ENCODE measurements around the gene COL27A1. TPM values are rescaled to one million over a fixed set of nuclear protein-coding genes. Genes with fewer than 3 reads are reported as not detected.

The COL27A1 gene
- total RNA-seq, 2 experiments from 2014 or later: 0.15 to 0.30 TPM

- H3K36me3 Mint-ChIP-seq: no peaks in the 10 kb centered on the region
- no peak overlapping the region for H3K27ac Mint-ChIP-seq
- no peak overlapping the region for H3K4me3 Mint-ChIP-seq
- H3K4me1 Mint-ChIP-seq: no peaks in the 10 kb centered on the region
- CTCF ChIA-PET: interaction anchor here (1.2 kb wide), 1 partner anchor 14 kb away, joined by 4 read pairs; the partner anchor contains the start of gene COL27A1
- ATAC-seq: no peak
- no peaks in the 10 kb centered on the region for H3K27me3 Mint-ChIP-seq
- no peak for DNase-seq
- no peaks in the 10 kb centered on the region for H3K9me3 Mint-ChIP-seq (ENCODE audit: low read depth)
Measured at GRCh38 chr9:114169029-114169951, 14.0 kb downstream of the COL27A1 start.

DNA sequence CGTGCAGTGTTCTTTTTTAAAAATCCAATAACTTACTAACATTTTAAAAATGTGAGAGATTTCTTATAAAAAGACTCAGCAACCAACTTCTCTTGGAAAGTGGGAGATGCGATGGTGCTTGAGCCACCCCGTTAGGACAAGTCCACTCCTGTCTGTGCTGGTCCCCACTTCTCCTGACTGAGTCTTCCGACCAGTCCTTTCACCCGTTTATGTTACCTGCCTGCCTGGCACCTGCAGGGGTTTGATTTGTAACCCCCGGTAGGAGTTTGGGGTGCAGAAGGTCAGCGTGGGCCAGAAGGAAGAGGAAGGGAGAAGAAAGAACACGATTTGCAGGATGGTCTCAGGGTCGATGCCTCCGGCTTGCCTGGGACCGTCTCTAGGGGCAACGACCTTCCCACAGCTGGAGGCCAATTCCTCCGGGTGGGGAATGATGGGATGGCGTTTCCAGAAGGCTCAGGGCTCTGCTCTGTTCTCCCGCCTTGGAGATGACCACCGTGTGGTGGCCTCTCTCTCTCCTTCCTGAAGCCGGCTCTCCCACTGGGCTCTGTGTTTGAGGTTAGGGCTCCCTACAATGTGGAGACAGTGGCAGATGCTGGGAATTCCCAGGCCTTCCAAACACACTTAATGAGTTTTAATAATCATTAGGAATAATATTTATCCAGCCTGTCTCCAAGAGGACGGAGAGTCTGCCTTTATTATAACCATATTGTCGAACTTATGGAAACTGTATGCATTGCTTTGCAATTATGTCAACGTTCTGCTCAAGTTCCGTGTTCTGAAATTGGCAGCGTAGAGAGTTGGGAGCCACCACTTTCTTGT is 14.8 kb downstream of the COL27A1 start:
- Mint-ChIP-seq H3K36me3 (no peaks in the 10 kb centered on the region), H3K4me3 (no peak overlapping the region), H3K27ac (no peak overlapping the region), H3K27me3 (no peaks in the 10 kb centered on the region), H3K9me3 (ENCODE audit: low read depth) (no peaks in the 10 kb centered on the region), H3K4me1 (no peaks in the 10 kb centered on the region)
- CTCF ChIA-PET: interaction anchor here (1.2 kb wide), 1 partner anchor 15 kb away, joined by 4 read pairs; the partner anchor contains the start of gene COL27A1
- no peak for DNase-seq
- no peak for ATAC-seq

GRCh38 chr9:114170771-114171461 is 15.6 kb downstream of the COL27A1 start:
- CTCF ChIA-PET: no interaction called here
- H3K36me3 Mint-ChIP-seq: no peaks in the 10 kb centered on the region
- no peaks in the 10 kb centered on the region for H3K4me1 Mint-ChIP-seq
- no peak overlapping the region for H3K27ac Mint-ChIP-seq
- no peaks in the 10 kb centered on the region for H3K9me3 Mint-ChIP-seq (ENCODE audit: low read depth)
- no peaks in the 10 kb centered on the region for H3K27me3 Mint-ChIP-seq
- no peak overlapping the region for H3K4me3 Mint-ChIP-seq
- DNase-seq: no peak
- no peak for ATAC-seq

DNA sequence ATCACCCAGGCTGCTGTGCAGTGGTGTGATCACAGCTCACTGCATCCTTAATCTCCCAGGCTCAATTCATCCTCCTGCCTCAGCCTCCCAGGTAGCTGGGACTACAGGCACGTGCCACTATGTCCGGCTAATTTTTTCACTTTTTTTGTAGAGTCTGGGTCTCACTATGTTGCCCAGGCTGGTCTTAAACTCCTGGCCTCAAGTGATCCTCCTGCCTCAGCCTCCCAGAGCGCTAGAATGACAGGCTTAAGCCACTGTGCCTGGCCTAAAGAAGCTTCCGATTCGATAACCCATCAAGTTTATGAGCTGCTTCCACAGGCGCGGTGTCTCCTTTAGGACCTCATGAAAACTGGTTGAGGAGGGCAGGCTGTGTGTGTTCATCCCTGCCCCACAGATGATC is 16.2 kb downstream of the COL27A1 start:
- CTCF ChIA-PET: interaction anchor here (0.9 kb wide), 1 partner anchor 16 kb away, joined by 3 read pairs; the partner anchor contains the start of gene COL27A1
- H3K4me1 Mint-ChIP-seq: no peaks in the 10 kb centered on the region
- DNase-seq (no peak), ATAC-seq (no peak)
- H3K9me3 Mint-ChIP-seq (ENCODE audit: low read depth): no peaks in the 10 kb centered on the region
- H3K27me3 Mint-ChIP-seq: no peaks in the 10 kb centered on the region
- no peak overlapping the region for H3K27ac Mint-ChIP-seq
- H3K4me3 Mint-ChIP-seq: no peak overlapping the region
- H3K36me3 Mint-ChIP-seq: no peaks in the 10 kb centered on the region

- peaks cover 4% of the 10 kb centered on the region for H3K27me3 Mint-ChIP-seq
- H3K27ac Mint-ChIP-seq: no peak overlapping the region
- H3K36me3 Mint-ChIP-seq: no peaks in the 10 kb centered on the region
- no peak overlapping the region for H3K4me3 Mint-ChIP-seq
- no peaks in the 10 kb centered on the region for H3K4me1 Mint-ChIP-seq
- ATAC-seq: no peak
- no peak for DNase-seq
- CTCF ChIA-PET: no interaction called here
- no peaks in the 10 kb centered on the region for H3K9me3 Mint-ChIP-seq (ENCODE audit: low read depth)
Measured at GRCh38 chr9:114172981-114173833, 17.9 kb downstream of the COL27A1 start.

GRCh38 chr9:114174557-114174875 is 19.2 kb downstream of the COL27A1 start:
- no peak overlapping the region for H3K27ac Mint-ChIP-seq
- no peaks in the 10 kb centered on the region for H3K9me3 Mint-ChIP-seq (ENCODE audit: low read depth)
- H3K27me3 Mint-ChIP-seq: peaks cover 4% of the 10 kb centered on the region
- H3K36me3 Mint-ChIP-seq: no peaks in the 10 kb centered on the region
- H3K4me1 Mint-ChIP-seq: no peaks in the 10 kb centered on the region
- ATAC-seq (no peak), DNase-seq (no peak)
- CTCF ChIA-PET: no interaction called here
- no peak overlapping the region for H3K4me3 Mint-ChIP-seq

GRCh38 chr9:114174876-114175771 is 19.8 kb downstream of the COL27A1 start:
- Mint-ChIP-seq H3K27ac (no peak overlapping the region), H3K27me3 (peaks cover 4% of the 10 kb centered on the region), H3K36me3 (no peaks in the 10 kb centered on the region), H3K9me3 (ENCODE audit: low read depth) (no peaks in the 10 kb centered on the region), H3K4me3 (no peak overlapping the region), H3K4me1 (no peaks in the 10 kb centered on the region)
- ATAC-seq (no peak), DNase-seq (no peak)
- CTCF ChIA-PET: no interaction called here

- Mint-ChIP-seq H3K4me3 (no peak overlapping the region), H3K4me1 (no peaks in the 10 kb centered on the region), H3K27me3 (peaks cover 4% of the 10 kb centered on the region), H3K36me3 (no peaks in the 10 kb centered on the region), H3K27ac (no peak overlapping the region), H3K9me3 (ENCODE audit: low read depth) (no peaks in the 10 kb centered on the region)
- DNase-seq (no peak), ATAC-seq (no peak)
- CTCF ChIA-PET: no interaction called here
Measured at GRCh38 chr9:114176624-114177291, 21.4 kb downstream of the COL27A1 start.

DNA sequence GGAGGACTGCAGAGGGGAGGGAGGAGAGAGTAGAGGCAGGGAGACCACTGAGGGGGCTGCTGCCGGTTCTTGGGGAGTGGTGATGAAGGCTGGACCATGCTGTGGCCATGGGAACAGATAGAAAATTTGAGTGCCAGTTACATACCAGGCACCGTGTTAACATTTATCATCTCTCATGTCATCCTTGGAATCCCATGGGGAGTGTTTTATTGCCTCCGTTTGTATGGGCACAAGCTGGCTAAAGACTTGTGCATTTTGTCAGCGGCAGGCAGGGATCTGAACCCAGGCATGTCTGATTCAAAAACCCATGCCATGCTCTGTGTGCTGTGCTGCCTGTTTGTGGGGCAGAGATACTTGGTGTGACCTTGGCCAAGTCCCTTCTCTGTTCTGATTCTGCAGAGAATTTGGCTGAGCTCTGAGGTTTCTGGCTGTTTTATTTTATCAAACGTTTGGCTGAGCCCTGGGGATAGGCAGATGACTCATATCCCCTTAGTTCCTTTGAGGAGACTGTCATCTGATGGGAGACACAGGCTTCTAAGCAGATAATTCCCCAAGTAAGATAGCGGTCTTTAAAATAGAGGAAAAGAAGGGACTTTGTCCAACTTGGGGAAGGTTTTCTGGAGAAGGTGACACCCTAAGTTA is 22.2 kb downstream of the COL27A1 start:
- CTCF ChIA-PET: no interaction called here
- no peak for ATAC-seq
- H3K27ac Mint-ChIP-seq: no peak overlapping the region
- H3K4me1 Mint-ChIP-seq: no peaks in the 10 kb centered on the region
- no peaks in the 10 kb centered on the region for H3K9me3 Mint-ChIP-seq (ENCODE audit: low read depth)
- no peak for DNase-seq
- H3K36me3 Mint-ChIP-seq: no peaks in the 10 kb centered on the region
- peaks cover 4% of the 10 kb centered on the region for H3K27me3 Mint-ChIP-seq
- no peak overlapping the region for H3K4me3 Mint-ChIP-seq

DNA sequence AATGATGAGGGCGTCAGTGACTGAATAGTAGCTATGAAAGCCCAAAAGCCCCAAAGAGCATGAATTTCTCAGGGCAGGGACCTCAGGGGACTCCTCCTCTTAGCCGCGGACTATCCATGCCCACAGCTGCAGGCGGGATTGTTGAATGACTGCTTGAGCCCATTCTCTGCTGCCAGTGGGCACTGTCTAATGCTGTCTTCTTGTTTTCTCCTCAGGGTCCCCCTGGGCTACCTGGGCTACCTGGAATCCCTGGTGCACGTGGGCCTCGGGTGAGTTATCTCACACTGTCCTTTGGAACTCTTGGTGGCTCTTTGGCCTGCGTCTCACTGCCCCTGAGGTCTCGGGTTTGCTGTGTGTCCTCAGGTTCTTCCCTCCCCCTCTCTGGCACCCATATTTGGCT is 22.7 kb downstream of the COL27A1 start:
- no peaks in the 10 kb centered on the region for H3K9me3 Mint-ChIP-seq (ENCODE audit: low read depth)
- H3K27ac Mint-ChIP-seq: no peak overlapping the region
- H3K4me3 Mint-ChIP-seq: no peak overlapping the region
- no peaks in the 10 kb centered on the region for H3K4me1 Mint-ChIP-seq
- CTCF ChIA-PET: no interaction called here
- no peaks in the 10 kb centered on the region for H3K36me3 Mint-ChIP-seq
- no peak for ATAC-seq
- peaks cover 4% of the 10 kb centered on the region for H3K27me3 Mint-ChIP-seq
- DNase-seq: no peak

GRCh38 chr9:114178756-114179450 is 23.6 kb downstream of the COL27A1 start:
- Mint-ChIP-seq H3K27me3 (peaks cover 4% of the 10 kb centered on the region), H3K4me1 (no peaks in the 10 kb centered on the region), H3K9me3 (ENCODE audit: low read depth) (no peaks in the 10 kb centered on the region), H3K27ac (no peak overlapping the region), H3K36me3 (no peaks in the 10 kb centered on the region), H3K4me3 (no peak overlapping the region)
- CTCF ChIA-PET: interaction anchor here (1.8 kb wide), 1 partner anchor 112 kb away, joined by 5 read pairs; no protein-coding TSS in a partner anchor
- DNase-seq (no peak), ATAC-seq (no peak)

Data from activated CD8-positive, alpha-beta memory T cell treated with anti-CD3 and anti-CD28 coated beads, Interleukin-2, amount 10 ng/mL, durations not matched to agents 7 days and 5 days (primary cell).